A549 (cell line): ENCODE data around the gene NME7.

Experiments used
- ELK1 ChIP-seq: fragments of 150-350 bp; IDR thresholded peaks from 2 replicates; pipeline ENCODE4 v1.6.1; 2014; ENCODE audit warnings: low read depth, mild to moderate bottlenecking, low read length
- MAX ChIP-seq: IDR thresholded peaks from 2 replicates; pipeline ENCODE4 v1.6.1; 2012
- RAD21 ChIP-seq, 2 experiments: fragments of >200 bp in 1 of 2; sonication (Bioruptor Twin) in 1 of 2; formaldehyde crosslinking in 1 of 2; IDR thresholded peaks in 1 of 2; conservative IDR thresholded peaks in 1 of 2; 2 replicates in 1 of 2; 3 replicates in 1 of 2; pipeline ENCODE4 v1.6.1; 2012 to 2018; ENCODE audit warnings: inconsistent platforms in 1 of 2

- TF ChIP-seq MAX: no peak
- TF ChIP-seq RAD21 (conservative IDR thresholded peaks at IDR 0.05 in 1 of 2, IDR thresholded peaks at IDR 0.05 in 1 of 2): no peak
- no peak for TF ChIP-seq ELK1
These were observed 155.5 kb downstream of the NME7 start for GRCh38 chr1:169212088-169212487.
